SW480 (cell line): ENCODE data around the gene TEX101.

Experiments used
- DNase-seq: peaks from one replicate; pipeline ENCODE4 v3.0.0-alpha.2; 2016; ENCODE audit warnings: low spot score

Gene TEX101

GRCh38 chr19:43450545-43450997 lies 35.9 kb downstream of the TEX101 start:
- no peak for DNase-seq

GRCh38 chr19:43452582-43452981 lies 37.9 kb downstream of the TEX101 start:
- no peak for DNase-seq

- no peak for DNase-seq
Measured at GRCh38 chr19:43454031-43454430, 39.3 kb downstream of the TEX101 start.

- no peak for DNase-seq
Measured at GRCh38 chr19:43455321-43456113, 40.8 kb downstream of the TEX101 start.

GRCh38 chr19:43457809-43458208 lies 43.1 kb downstream of the TEX101 start:
- no peak for DNase-seq

- no peak for DNase-seq
Measured at GRCh38 chr19:43460362-43461016, 45.8 kb downstream of the TEX101 start.

GRCh38 chr19:43461303-43461702 lies 46.6 kb downstream of the TEX101 start:
- no peak for DNase-seq

- no peak for DNase-seq
Measured at GRCh38 chr19:43462383-43462782, 47.7 kb downstream of the TEX101 start.

GRCh38 chr19:43462785-43463380 lies 48.2 kb downstream of the TEX101 start:
- no peak for DNase-seq

- DNase-seq = peak; percentile 98
Measured at GRCh38 chr19:43463381-43464133, 48.9 kb downstream of the TEX101 start.

- no peak for DNase-seq
Measured at GRCh38 chr19:43464134-43464775, 49.6 kb downstream of the TEX101 start.

GRCh38 chr19:43465468-43466120 lies 50.9 kb downstream of the TEX101 start, which contains the start of gene LYPD3:
LYPD3 (minus strand) TSS chr19:43465608; CDS start chr19:43465571, 37 bp downstream.
- peak; percentile 52 for DNase-seq

GRCh38 chr19:43466793-43467192 lies 52.1 kb downstream of the TEX101 start:
- DNase-seq = no peak

- no peak for DNase-seq
Measured at GRCh38 chr19:43467276-43467675, 52.6 kb downstream of the TEX101 start.

GRCh38 chr19:43467730-43468129 lies 53.0 kb downstream of the TEX101 start:
- peak; percentile 77 for DNase-seq
